ENCODE results near the gene FAM234A.
"Not testable (repeated sequence)": the region's sequence is repeated elsewhere in the genome, so short reads cannot be mapped to it uniquely, and the experiment has no call there.

FAM234A gene

GRCh38 chr16:191831-192230 is 42.8 kb upstream of the FAM234A start:
- TF ChIP-seq CTCF (conservative IDR thresholded peaks at IDR 0.05; ENCODE audit: control insufficient read depth, insufficient read depth, low read depth, low read length): no peak
- DNase-seq (ENCODE audit: low read depth): peak; percentile 11
- H3K4me3 ChIP-seq (ENCODE audit: control insufficient read depth, low read depth, low read length): no peak overlapping the region

GRCh38 chr16:192686-193085 is 41.9 kb upstream of the FAM234A start:
- no peak for DNase-seq (ENCODE audit: low read depth)
- no peak overlapping the region for H3K4me3 ChIP-seq (ENCODE audit: control insufficient read depth, low read depth, low read length)
- no peak for TF ChIP-seq CTCF (conservative IDR thresholded peaks at IDR 0.05; ENCODE audit: control insufficient read depth, insufficient read depth, low read depth, low read length)

- no peak for DNase-seq (ENCODE audit: low read depth)
- no peak for TF ChIP-seq CTCF (conservative IDR thresholded peaks at IDR 0.05; ENCODE audit: control insufficient read depth, insufficient read depth, low read depth, low read length)
- no peak overlapping the region for H3K4me3 ChIP-seq (ENCODE audit: control insufficient read depth, low read depth, low read length)
These were observed 41.2 kb upstream of the FAM234A start for GRCh38 chr16:193441-193840.

GRCh38 chr16:194516-194915 is 40.1 kb upstream of the FAM234A start:
- TF ChIP-seq CTCF (conservative IDR thresholded peaks at IDR 0.05; ENCODE audit: control insufficient read depth, insufficient read depth, low read depth, low read length): no peak
- DNase-seq (ENCODE audit: low read depth): peak; percentile 65
- H3K4me3 ChIP-seq (ENCODE audit: control insufficient read depth, low read depth, low read length): no peak overlapping the region

- TF ChIP-seq CTCF (conservative IDR thresholded peaks at IDR 0.05; ENCODE audit: control insufficient read depth, insufficient read depth, low read depth, low read length): no peak
- H3K4me3 ChIP-seq (ENCODE audit: control insufficient read depth, low read depth, low read length): no peak overlapping the region
- DNase-seq (ENCODE audit: low read depth): peak; percentile 84
These were observed 34.2 kb upstream of the FAM234A start for GRCh38 chr16:200388-200787.

- DNase-seq (ENCODE audit: low read depth): no peak
These were observed 31.4 kb upstream of the FAM234A start for GRCh38 chr16:203246-203645.

GRCh38 chr16:204046-204445 is 30.6 kb upstream of the FAM234A start:
- not testable (repeated sequence) for DNase-seq (ENCODE audit: low read depth); H3K4me3 ChIP-seq (ENCODE audit: control insufficient read depth, low read depth, low read length)

More at GRCh38 chr16:203246-203645, 31.4 kb upstream of the FAM234A start:
- TF ChIP-seq CTCF (conservative IDR thresholded peaks at IDR 0.05; ENCODE audit: control insufficient read depth, insufficient read depth, low read depth, low read length): no peak
- no peak overlapping the region for H3K4me3 ChIP-seq (ENCODE audit: control insufficient read depth, low read depth, low read length)

GRCh38 chr16:209359-209758 is 25.3 kb upstream of the FAM234A start:
- DNase-seq (ENCODE audit: low read depth); H3K4me3 ChIP-seq (ENCODE audit: control insufficient read depth, low read depth, low read length): not testable (repeated sequence)

- H3K4me3 ChIP-seq (ENCODE audit: control insufficient read depth, low read depth, low read length); DNase-seq (ENCODE audit: low read depth): not testable (repeated sequence)
These were observed 22.9 kb upstream of the FAM234A start for GRCh38 chr16:211631-212180.
